OCI-M2 (cell line): ENCODE results near the gene NFKBIZ.
"Not testable (repeated sequence)": the region's sequence is repeated elsewhere in the genome, so short reads cannot be mapped to it uniquely, and the experiment has no call there.

ENCODE experiments used
- DNase-seq: peaks from one replicate; lab custom pipeline; 2025; ENCODE audit not compliant: unreplicated experiment; lab: John Stamatoyannopoulos, UW

The NFKBIZ gene

DNA sequence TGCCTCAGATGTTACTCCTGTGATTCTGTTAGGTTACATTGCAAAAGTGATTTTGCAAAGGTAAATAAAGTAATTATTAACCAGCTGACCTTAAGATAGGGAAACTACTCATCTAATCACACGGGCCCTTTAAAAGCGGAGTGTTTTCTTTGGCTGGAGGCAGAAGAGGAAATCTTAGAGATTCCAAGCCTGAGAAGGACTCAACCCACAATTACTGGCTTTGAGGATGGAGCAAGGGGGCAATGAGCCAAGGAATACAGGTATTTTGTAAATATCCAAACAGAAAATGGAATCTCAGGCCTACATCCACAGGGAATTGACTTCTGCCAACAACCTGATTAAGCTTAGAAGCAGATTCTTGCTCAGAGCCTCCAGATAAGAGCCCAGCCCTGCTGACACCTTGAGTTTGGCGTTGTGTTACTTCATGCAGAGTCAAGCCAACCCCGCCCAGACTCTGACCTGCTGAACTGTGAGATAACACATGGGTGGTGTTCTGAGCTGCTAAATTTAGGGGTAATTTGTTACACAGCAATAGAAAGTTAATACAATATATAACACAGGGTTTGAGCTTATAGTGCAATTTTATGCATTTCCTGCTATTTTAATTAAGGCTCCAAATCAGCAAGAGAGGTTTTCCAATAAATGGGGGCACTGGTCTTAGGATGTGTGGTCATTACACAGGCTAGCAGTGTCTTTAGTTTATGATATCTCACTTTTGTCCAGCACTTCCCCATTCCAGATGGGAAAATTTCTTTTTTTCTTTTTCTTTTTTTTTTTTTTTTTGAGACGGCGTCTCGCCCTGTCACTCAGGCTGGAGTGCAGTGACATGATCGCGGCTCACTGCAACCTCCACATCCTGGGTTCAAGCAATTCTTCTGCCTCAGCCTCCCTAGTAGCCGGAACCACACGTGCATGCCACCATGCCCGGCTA, 19.5 kb downstream of the NFKBIZ start:
- DNase-seq: peak; percentile 28

DNA sequence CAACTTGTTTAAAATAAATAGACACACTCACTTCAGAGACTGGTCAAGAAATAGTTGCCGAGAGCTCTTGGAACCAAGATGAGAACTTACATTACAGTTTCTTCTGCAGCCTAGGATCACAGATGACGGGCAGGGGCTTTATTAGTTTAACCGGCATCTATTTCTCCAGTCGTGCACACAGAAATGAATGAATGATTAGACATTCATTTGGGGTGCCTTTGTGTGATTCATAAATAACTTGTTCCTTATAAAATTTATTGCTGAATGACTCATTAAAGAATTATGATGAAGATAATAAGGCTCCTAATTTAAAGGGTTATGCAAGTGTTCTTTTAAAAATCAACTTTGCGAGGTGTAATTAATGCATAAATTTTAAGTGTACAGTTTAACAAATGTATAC, 20.8 kb downstream of the NFKBIZ start:
- no peak for DNase-seq

DNA sequence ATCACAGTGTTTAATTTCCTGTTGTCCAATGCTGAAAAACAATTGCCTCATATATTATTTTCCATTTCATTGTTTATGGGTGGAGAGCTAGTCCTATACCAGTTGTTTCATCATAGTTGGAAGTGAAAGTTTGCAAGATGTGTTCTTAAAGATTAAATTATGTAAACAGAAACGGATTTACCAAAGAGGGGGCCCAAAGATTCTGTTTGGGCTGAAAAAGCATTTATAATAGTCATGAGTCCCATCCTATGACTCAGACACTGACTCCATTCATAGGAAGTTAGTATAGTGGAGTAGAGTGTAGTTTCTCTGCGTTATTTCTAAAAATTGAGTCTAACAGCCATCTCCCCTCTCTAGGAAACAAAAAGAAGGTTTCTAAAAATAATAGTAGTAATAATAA, 24.3 kb downstream of the NFKBIZ start:
- DNase-seq: no peak

DNA sequence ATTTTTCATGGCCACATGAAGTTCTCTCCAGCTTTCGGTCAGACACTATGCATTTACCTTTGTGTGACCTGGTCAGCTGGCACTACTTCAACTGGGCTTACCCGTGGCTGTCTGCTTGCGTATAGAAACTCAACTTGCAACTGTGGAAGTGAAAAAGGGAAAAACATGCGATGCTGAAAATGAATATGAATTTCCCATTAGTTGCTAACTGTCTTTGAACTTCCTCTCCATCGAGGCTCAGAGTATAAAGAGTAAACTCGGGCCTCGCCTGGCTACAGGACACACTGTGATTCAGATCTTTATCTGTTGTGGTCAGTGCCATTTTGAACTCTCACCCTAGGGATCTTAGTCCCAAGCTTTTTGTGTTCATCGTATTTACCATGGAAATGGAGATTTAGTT, 26.8 kb downstream of the NFKBIZ start:
- DNase-seq: no peak

DNA sequence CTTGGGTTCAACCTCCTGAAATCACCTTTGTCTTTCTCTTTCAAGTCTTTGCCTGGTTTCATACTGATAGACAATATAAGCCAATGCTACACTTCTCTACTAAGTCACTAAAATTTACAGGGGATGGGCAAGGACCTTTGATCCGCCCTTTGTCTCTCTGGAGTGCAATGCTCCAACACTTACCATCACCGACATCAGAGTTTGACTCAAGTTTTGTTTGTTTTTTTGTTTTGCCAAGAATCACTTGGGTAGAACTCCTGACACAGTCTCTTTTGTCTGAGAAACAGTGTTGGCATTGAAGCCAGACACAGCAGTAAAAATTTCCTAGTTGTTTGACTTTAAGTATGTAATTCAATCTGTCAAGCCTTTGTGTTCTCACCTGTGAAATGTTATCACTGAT, 29.3 kb downstream of the NFKBIZ start:
- no peak for DNase-seq

DNA sequence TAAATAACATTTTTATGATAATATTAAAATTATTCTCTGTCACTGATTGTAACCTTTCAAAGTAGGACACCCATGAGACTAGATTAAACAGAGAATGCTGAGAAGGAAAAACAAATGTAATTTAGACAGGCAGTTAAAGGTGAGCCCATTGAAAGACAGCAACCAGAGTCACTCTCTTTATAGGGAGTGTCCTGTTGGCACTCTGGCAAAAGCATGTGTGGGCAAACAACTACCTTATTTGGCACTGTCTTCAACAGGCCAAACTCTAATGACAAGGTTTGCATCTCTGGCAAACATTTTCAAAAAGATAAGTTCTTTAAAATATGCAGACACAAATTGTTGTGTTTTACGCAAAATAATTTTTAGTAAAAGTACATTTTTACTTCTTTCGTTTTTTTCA, 29.8 kb downstream of the NFKBIZ start:
- no peak for DNase-seq

DNA sequence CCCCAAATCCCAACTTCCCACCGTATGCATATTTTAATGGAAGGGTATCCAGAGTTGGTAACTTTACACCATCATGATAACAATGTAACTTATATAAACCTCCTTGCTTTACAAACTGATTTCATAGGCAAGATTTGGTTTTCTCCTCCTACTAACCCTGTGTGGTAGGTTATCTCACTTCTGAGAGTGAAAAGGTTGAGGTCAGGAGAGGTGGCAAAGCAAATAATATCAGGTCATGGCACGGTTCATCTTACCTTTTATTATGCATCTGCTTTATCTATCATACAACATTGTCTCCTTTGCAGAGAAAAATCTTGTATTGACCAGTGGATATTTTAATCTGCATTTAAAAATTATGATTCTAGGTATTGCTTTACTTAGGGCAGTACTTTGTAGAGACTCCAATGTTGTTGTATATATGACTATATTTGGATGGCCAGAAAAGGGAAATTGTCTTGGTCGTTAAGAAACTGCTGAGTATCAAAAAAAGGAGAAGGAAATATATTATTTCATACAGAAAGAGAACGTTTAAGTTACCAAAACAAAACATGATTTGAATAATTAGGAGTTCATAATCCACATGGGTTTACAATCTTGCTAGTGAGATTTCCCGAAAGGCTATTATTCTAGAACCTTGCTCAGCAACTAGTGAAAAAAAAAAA, 30.4 kb downstream of the NFKBIZ start:
- no peak for DNase-seq

DNA sequence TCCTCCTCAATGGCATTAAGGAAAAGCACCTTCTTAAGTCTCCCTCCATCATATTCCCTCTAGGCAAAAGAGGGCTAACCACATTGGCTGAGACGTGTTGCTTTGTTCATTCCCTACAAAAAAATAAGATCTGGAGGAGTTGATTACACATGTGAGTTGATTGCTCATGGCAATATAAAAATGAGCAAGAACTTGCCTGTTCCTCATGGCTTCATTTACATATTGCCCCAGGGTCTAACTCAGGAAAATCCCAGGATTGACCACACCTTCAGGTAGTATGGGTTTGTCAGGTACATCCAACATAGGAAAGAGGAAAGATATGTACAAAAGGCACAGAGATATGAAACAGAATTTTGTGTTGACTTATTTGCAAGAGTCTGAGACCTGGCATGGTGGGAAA, 35.5 kb downstream of the NFKBIZ start:
- DNase-seq: no peak

DNA sequence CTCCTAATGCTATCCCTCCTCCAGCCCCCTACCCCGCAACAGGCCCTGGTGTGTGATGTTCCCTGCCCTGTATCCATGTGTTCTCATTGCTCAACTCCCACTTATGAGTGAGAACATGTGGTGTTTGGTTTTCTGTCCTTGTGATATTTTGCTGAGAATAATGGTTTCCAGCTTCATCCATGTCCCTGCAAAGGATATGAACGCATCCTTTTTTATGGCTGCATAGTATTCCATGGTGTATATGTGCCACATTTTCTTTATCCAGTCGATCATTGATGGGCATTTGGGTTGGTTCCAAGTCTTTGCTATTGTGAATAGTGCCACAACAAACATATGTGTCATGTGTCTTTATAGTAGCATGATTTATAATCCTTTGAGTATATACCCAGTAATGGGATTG, 36.3 kb downstream of the NFKBIZ start:
- not testable (repeated sequence) for DNase-seq

DNA sequence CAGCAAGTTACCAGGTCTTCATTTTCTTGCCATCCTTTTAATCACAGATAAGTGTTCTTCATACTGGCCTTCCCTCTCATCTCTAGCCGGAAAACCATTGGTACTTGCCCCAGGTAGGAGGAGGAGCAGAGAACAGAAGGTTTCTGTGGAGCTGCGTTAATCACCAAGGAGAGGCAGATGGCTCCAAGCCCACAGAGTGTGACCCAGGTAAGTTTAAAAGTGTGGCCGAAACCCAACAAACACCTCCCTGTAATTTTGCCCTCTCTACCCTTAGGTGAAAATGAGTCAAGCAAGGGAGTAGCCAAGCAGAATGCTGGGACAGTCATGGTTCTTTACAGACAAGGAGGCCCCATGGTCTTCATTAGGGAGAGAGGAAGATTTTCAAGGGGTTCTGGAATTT, 37.3 kb downstream of the NFKBIZ start:
- no peak for DNase-seq

DNA sequence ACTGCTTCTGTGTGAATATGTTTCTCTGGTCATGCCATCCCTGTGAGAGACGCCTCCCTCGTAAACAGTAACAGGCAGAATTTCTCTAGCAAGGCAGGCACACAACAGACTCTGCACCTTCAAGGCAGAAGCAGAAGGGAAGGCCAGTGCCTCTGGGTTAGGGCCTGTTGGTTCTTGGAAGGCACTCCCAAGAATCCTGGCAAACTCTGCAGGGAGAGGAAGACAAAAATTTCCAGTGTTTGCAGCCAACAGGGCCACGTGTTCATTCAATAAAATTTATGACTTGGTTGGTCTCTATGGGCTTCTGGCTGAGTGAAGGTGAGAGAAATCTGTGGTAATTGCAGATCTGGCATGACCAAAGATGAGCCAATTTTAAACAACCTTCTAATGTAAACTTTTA, 39.3 kb downstream of the NFKBIZ start:
- no peak for DNase-seq

DNA sequence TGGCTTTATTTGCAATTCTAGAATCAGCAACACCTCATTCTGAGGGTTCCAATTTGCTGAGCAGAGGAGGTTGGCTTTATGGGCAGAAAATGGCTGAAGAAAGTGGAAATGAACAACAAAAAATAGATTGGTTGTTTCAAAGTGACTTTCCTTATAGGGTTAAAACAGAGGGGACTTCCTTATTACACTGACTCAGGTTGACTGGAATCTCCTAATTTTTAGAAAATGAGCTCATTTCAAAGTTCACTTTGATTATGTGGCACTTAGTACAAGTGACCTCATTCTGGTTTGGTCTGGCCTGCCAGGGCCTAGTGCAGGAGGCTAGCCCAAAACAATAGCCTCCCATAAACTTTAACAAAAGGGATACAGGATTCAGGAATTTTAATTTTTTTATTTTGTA, 41.4 kb downstream of the NFKBIZ start:
- no peak for DNase-seq

DNA sequence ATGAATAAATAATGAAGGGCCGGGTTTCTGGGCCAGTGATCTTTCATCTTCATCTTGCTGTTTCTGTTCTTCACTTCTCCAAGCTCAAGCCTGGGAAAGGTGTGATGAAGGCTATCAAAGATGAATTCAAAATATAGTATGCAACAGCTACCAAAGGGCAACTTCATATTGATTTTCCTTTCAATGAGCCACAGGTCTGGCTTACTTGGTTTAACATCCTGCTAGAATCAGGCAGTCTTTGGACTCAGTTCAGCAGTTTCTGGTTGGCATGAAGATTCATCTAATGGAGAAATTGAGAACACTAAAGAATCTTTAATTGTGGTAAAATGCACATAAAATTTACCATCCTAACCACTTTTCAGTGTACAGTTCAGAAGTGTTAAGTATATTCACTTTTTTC, 43.3 kb downstream of the NFKBIZ start:
- no peak for DNase-seq

DNA sequence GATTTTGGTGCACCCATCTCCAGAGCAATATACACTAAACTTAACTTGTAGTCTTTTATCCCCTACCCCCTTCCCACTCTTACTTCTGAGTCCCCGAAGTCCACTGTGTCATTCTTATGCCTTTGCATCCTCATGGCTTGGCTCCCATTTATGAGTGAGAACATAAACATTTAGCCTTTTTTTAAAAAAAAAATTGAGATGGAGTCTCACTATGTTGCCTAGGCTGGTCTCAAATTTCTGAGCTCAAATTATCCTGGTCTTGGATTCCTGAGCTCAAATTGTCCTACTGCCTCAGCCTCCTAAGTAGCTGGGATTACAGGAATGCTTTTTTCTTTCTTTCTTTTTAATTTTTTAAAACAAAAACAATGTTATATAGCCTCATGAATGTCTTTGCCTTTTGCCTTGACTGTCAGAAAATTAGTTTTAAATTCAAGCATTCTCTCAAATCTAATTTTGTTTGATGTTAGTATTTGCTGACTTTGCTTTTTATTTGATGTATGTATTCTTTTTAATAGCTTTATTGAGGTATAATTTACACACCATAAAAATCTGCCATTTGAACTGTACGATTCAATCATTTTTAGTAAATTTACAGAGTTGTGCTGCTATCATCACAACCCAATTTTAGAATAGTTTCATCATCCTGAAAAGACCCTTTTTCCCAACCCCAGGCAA, 46.9 kb downstream of the NFKBIZ start:
- no peak for DNase-seq

DNA sequence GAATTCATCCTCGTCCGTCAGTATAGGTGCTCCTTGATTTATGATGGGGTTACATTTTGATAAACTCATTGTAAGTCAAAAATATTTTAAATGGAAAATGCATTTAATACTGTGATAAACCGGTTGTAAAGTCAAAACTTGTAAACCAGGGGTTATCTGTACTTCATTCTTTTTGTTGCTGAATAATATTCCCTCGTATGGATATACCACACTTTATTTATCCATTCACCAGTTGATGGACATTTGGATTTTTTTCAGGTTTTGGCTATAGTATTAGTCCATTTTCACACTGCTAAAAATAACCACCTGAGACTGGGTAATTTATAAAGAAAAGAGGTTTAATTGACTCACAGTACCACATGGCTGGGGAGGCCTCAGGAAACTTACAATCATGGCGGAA, 47.7 kb downstream of the NFKBIZ start:
- no peak for DNase-seq

DNA sequence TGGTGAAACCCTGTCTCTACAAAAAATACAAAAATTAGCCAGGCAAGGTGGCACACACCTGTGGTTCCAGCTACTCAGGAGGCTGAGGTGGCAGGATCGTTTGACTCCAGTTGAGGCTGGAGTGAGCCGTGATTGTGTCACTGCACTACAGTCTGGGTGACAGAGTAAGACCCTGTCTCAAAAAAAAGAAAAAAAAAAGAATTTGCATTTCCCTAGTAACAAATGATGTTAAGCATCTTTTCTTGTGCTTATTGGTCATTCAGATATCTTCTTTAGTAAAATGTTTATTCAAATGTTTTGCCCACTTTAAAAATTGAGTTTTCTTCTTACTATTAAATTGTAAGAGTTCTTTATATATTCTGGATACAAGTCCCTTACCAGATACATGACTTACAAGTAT, 48.7 kb downstream of the NFKBIZ start:
- no peak for DNase-seq

DNA sequence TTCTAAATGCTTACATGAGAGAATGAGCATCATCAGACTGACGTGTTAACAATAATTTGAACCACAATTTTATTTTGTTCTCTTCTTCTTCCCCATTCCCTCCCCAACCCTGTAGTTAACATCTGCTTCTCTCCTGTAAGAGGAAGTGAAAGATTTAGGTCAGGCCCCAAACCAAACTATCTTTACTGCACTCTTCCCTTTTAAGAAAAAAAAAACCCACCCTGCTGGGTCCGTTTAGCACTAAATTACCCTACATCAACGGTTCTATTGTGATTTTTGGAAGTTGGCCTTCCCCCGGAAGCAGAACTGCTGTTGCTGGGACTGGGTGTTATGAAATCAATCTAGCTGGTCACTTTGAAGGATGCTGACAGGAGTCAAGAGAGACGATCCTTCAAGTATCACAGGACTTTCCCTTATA, 49.4 kb downstream of the NFKBIZ start:
- no peak for DNase-seq

DNA sequence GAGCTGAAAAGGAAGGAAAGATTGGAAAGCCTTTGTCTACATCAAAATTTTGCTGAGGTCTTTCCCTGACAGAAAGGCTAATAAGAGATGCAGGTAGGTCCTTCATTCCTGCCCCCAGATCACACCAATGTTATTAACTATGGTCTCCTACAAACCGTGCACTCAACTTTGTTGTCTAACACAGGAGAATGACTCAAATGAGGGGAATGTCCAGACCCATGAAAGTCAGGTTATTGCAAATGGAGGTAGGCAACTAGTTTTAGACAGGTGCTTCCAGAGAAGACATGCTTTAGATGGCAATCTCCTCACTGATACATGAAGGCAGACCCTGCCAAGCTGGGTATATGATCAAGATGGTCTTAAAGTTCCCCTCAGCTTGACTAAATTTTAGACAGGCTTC, 51.0 kb downstream of the NFKBIZ start:
- no peak for DNase-seq

DNA sequence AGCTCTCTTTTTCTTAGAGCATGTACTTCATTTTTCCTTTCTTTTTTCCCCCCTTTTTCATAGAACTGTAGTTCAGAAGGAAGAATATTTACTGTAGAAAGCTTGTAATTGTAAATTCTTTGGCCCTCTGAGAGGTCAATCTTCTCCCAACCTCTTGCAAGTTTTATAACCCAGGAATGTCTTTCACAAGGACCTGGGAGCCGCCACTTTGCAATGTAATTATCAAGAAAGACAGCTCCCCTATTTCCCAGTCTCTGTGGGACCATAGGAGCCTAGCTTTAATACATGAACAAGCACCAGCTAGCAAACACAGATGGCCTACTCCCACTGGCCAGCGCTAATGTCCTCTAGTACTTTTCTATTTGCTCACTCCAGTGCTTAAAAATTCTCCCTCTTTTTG, 51.4 kb downstream of the NFKBIZ start:
- DNase-seq: no peak

DNA sequence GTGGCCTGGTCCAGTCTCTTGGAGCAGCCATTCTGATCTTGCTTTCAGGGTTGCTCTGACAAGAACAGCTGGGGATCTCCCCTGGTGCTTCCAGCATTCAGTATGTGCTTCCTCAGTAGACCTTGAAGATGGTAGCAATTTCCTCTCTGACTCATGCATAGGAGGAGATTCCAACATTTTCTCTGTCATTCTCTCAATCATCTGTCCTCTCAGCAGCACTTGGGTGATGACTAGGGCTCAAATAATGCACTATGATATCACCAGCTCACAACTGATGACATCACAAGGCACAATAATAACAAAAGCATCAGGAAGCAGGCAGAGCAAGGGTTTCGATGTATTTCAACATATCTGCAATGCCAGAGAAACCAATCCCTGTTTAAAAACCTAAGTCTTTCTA, 52.7 kb downstream of the NFKBIZ start:
- no peak for DNase-seq

DNA sequence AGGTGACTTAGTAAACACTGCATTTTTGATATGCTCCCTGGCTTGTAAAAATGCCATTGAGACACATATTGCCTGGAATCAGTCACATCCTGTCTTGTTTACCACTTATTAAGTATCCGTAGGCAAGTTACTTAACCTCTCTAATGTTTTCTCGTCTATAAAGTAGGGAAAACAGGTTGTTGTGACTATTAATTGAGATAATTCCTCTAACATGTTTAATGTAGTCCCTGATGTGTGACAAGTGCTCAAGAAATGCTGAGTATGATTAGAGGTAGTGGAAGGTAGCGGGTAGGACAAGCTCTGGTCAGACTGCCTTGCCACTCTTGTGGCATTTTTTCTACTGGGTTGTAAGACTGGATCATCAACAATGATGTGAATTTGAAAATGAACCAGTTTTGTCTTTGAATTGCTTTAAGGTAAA, 54.1 kb downstream of the NFKBIZ start:
- no peak for DNase-seq

DNA sequence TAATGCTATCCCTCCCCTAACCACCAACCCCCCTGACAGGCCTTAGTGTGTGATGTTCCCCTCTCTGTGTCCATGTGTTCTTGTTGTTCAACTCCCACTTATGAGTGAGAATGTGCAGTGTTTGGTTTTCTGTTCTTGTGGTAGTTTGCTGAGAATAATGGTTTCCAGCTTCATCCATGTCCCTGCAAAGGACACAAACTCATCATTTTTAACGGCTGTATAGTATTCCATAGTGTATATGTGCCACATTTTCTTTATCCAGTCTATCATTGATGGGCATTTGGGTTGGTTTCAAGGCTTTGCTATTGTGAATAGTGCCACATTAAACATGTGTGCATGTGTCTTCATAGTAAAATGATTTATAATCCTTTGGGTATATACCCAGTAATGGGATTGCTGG, 56.3 kb downstream of the NFKBIZ start:
- DNase-seq: not testable (repeated sequence)
